Activated T-cell treated with anti-CD3 and anti-CD28 coated beads for 1 hour (primary cell): Measurements from ENCODE around the gene CDC42BPA.
"Not testable (repeated sequence)": the region's sequence is repeated elsewhere in the genome, so short reads cannot be mapped to it uniquely, and the experiment has no call there.

ENCODE experiments used
- DNase-seq: peaks from one replicate; pipeline ENCODE4 v3.0.0-alpha.2; 2020; ENCODE audit warnings: low read depth

The CDC42BPA gene

GRCh38 chr1:227066999-227067398 is 251.3 kb downstream of the CDC42BPA start:
- DNase-seq, result no peak

- DNase-seq, result no peak
Measured at GRCh38 chr1:227065311-227065710, 253.0 kb downstream of the CDC42BPA start.

- no peak for DNase-seq
Measured at GRCh38 chr1:227062306-227062705, 256.0 kb downstream of the CDC42BPA start.

- DNase-seq, result no peak
Measured at GRCh38 chr1:227059076-227059475, 259.2 kb downstream of the CDC42BPA start.

- DNase-seq, result no peak
Measured at GRCh38 chr1:227058321-227058751, 260.0 kb downstream of the CDC42BPA start.

- no peak for DNase-seq
Measured at GRCh38 chr1:227049253-227049652, 269.0 kb downstream of the CDC42BPA start.

- no peak for DNase-seq
Measured at GRCh38 chr1:227043755-227044154, 274.5 kb downstream of the CDC42BPA start.

- DNase-seq, result no peak
Measured at GRCh38 chr1:227042292-227042691, 276.0 kb downstream of the CDC42BPA start.

GRCh38 chr1:227038401-227038800 is 279.9 kb downstream of the CDC42BPA start:
- DNase-seq, result no peak

GRCh38 chr1:227037121-227037520 is 281.2 kb downstream of the CDC42BPA start:
- no peak for DNase-seq

GRCh38 chr1:227035316-227035715 is 283.0 kb downstream of the CDC42BPA start:
- DNase-seq, result no peak

GRCh38 chr1:227033880-227034279 is 284.4 kb downstream of the CDC42BPA start:
- no peak for DNase-seq

GRCh38 chr1:227032396-227032795 is 285.9 kb downstream of the CDC42BPA start:
- DNase-seq, result no peak

- no peak for DNase-seq
Measured at GRCh38 chr1:227016990-227017389, 301.3 kb downstream of the CDC42BPA start.

- no peak for DNase-seq
Measured at GRCh38 chr1:227010645-227011044, 307.6 kb downstream of the CDC42BPA start.

- DNase-seq, result no peak
Measured at GRCh38 chr1:227009937-227010336, 308.4 kb downstream of the CDC42BPA start.

- DNase-seq, result no peak
Measured at GRCh38 chr1:227006226-227006796, 312.0 kb downstream of the CDC42BPA start.

- DNase-seq, result no peak
Measured at GRCh38 chr1:227004796-227005195, 313.5 kb downstream of the CDC42BPA start.

- no peak for DNase-seq
Measured at GRCh38 chr1:227003165-227003564, 315.1 kb downstream of the CDC42BPA start.

GRCh38 chr1:227002531-227003049 is 315.7 kb downstream of the CDC42BPA start:
- DNase-seq, result no peak

- not testable (repeated sequence) for DNase-seq
Measured at GRCh38 chr1:226999579-226999978, 318.7 kb downstream of the CDC42BPA start.

GRCh38 chr1:226995365-226996332 is 322.6 kb downstream of the CDC42BPA start:
- DNase-seq, result no peak
